ENCODE results near the gene LEPR.

GRCh38 chr1:65437616-65438015 is 17.1 kb downstream of the LEPR start:
- no peak for TF ChIP-seq CTCF (IDR thresholded peaks at IDR 0.05)
- TF ChIP-seq POLR2A (IDR thresholded peaks at IDR 0.05) = no peak

All from esophagus squamous epithelium (tissue), 4 donors.